ENCODE data around the gene S100G. TPM values are rescaled to one million over a fixed set of nuclear protein-coding genes. Genes with fewer than 3 reads are reported as not detected.

The S100G gene
- total RNA-seq, 1 experiment from 2014 or later = not detected

DNA sequence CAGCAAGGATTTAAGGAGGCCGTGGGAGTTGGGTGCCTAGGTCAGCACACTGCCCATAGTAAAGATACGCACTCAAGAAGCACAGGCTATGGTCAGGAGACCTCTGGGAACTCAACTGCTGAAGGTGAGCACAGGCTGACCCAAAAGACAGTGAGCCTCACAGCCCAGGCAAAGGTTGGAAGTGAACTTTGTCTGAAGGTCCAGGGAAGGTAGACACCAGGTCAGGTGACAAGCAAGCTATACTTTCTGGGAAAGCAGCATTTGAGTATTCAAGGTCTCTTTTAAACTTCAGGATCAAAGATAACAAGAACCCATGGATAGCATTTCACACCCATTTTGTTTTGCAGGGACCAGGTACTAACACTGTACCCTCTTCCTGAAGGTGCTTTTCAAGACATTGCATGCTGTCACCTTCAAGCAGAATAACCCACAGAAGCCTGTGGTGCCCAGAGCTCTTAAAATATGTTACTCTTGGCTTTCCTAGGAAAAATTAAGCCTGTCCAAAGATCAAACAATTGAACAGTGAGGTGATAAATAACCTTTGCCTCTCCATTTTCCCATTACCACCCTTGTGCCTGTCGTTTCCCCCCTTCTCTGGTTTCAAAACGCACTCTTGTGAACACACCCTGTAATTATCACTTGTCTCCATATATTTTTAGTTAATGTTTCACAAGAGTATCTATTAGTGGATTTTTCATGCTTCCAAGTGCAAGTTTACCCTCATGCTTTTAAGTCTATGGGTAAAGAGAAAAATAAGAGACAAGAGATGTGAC is 3.4 kb upstream of the S100G start:
- BruUV-seq (replicated peaks) = no TSS peak
- no peaks in the 10 kb centered on the region for H3K27me3 ChIP-seq (ENCODE audit: low read length)
- H3K79me2 ChIP-seq (ENCODE audit: low read length) = no peaks in the 10 kb centered on the region
- CTCF ChIA-PET = no interaction called here
- no peaks in the 10 kb centered on the region for H3F3A ChIP-seq (ENCODE audit: low read length, unreplicated experiment)
- no peaks in the 10 kb centered on the region; the same call in 1 of the 2 replicates for H3K36me3 ChIP-seq (ENCODE audit: low read depth, low read length)
- DNase-seq = no peak
- H3K4me1 ChIP-seq (ENCODE audit: insufficient read depth, low read length) = no peaks in the 10 kb centered on the region
- H3K9ac ChIP-seq (ENCODE audit: low read length) = no peak overlapping the region
- ATAC-seq = no peak
- H3K9me3 ChIP-seq (ENCODE audit: low read length) = no peaks in the 10 kb centered on the region
- H3K4me3 ChIP-seq (ENCODE audit: low read length) = no peak overlapping the region
- no peak overlapping the region for H2AFZ ChIP-seq (ENCODE audit: low read length)
- H3K27ac ChIP-seq (ENCODE audit: low read length) = no peak overlapping the region
- TF ChIP-seq EZH2 (IDR thresholded peaks at IDR 0.05; ENCODE audit: low read length, unreplicated experiment) (no peak), EZH2phosphoT487 (IDR thresholded peaks at IDR 0.05; ENCODE audit: borderline replicate concordance, low read length) (no peak)
- TF ChIP-seq, protein P1, sequence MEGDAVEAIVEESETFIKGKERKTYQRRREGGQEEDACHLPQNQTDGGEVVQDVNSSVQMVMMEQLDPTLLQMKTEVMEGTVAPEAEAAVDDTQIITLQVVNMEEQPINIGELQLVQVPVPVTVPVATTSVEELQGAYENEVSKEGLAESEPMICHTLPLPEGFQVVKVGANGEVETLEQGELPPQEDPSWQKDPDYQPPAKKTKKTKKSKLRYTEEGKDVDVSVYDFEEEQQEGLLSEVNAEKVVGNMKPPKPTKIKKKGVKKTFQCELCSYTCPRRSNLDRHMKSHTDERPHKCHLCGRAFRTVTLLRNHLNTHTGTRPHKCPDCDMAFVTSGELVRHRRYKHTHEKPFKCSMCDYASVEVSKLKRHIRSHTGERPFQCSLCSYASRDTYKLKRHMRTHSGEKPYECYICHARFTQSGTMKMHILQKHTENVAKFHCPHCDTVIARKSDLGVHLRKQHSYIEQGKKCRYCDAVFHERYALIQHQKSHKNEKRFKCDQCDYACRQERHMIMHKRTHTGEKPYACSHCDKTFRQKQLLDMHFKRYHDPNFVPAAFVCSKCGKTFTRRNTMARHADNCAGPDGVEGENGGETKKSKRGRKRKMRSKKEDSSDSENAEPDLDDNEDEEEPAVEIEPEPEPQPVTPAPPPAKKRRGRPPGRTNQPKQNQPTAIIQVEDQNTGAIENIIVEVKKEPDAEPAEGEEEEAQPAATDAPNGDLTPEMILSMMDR (conservative IDR thresholded peaks at IDR 0.05; ENCODE audit: low read depth, low read length) = no peak
- no peaks in the 10 kb centered on the region for H4K20me1 ChIP-seq (ENCODE audit: low read length)
- no peak overlapping the region for H3K4me2 ChIP-seq (ENCODE audit: low read length)
- POLR2A ChIA-PET (ENCODE audit: unreplicated experiment) = no interaction called here
- no peaks in the 10 kb centered on the region for H3K9me2 ChIP-seq (replicated peaks; ENCODE audit: low read length)
- intact Hi-C loops (cut with micrococcal nuclease) = no loop called here

DNA sequence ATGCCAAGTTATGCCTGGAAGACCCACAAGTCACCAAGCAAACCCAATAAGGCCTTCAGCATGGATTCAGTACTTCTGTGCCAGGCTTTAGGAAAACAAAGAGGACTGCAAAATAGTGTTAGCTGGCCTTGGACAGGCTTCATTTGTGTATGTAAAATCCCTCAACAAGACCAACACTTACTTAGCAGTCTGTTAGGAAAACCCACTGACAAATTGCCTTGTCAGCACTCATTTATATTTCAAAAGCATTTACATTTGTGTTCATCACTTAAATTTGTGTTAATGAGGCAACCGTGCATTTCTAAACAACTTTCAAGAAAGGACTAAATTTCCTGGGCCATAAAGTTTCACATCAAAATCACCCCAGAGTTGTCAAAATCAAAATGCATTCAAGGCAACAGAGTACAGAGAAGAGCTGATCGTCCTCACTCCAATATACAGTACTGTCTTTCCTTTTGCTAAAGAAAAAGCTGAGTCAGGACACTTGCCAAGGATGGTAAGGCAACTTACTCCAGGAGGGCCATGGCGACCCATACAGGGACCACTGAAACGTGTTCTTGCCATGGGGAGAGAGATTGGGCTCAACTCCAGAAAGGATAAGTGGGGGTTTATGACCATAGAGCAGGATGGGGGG is 1.6 kb downstream of the S100G start:
- no peaks in the 10 kb centered on the region; the same call in 1 of the 2 replicates for H3K36me3 ChIP-seq (ENCODE audit: low read depth, low read length)
- H2AFZ ChIP-seq (ENCODE audit: low read length) = no peak overlapping the region
- H3K79me2 ChIP-seq (ENCODE audit: low read length) = no peaks in the 10 kb centered on the region
- TF ChIP-seq, protein P1 (conservative IDR thresholded peaks at IDR 0.05; ENCODE audit: low read depth, low read length) = no peak
- TF ChIP-seq EZH2 (IDR thresholded peaks at IDR 0.05; ENCODE audit: low read length, unreplicated experiment) = no peak
- TF ChIP-seq EZH2phosphoT487 (IDR thresholded peaks at IDR 0.05; ENCODE audit: borderline replicate concordance, low read length) = no peak
- ATAC-seq = no peak
- POLR2A ChIA-PET (ENCODE audit: unreplicated experiment) = no interaction called here
- DNase-seq = no peak
- intact Hi-C loops (cut with micrococcal nuclease) = loop anchor here (2.0 kb wide), 1 partner anchor 41 kb away; no protein-coding TSS in a partner anchor
- no peaks in the 10 kb centered on the region for H3K27me3 ChIP-seq (ENCODE audit: low read length)
- H3K9me3 ChIP-seq (ENCODE audit: low read length) = no peaks in the 10 kb centered on the region
- H3K4me3 ChIP-seq (ENCODE audit: low read length) = no peak overlapping the region
- no TSS peak for BruUV-seq (replicated peaks)
- no peak overlapping the region for H3K4me2 ChIP-seq (ENCODE audit: low read length)
- no peaks in the 10 kb centered on the region for H4K20me1 ChIP-seq (ENCODE audit: low read length)
- peaks cover 13% of the 10 kb centered on the region; the same call in 1 of the 2 replicates for H3K4me1 ChIP-seq (ENCODE audit: insufficient read depth, low read length)
- H3K27ac ChIP-seq (ENCODE audit: low read length) = no peak overlapping the region
- H3K9ac ChIP-seq (ENCODE audit: low read length) = no peak overlapping the region
- no peaks in the 10 kb centered on the region for H3F3A ChIP-seq (ENCODE audit: low read length, unreplicated experiment)
- CTCF ChIA-PET = no interaction called here
- H3K9me2 ChIP-seq (replicated peaks; ENCODE audit: low read length) = no peaks in the 10 kb centered on the region

DNA sequence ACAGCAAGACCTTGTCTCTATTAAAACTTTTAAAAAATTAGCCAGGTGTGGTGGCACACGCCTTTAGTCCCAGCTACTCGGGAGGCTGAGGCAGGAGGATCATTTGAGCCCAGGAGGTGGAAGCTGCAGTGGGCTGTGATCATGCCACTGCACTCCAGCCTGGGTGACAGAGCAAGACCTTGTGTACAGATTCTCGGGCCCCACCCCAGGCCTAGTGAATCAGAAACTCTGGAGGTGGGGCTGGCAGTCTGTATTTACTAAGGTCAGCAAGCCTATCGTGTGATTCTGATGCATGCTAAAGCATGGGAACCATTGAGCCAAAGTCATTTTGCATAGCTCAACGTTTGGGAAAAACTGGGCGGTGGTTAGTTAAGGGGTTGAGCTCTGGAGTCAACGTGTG is 3.5 kb downstream of the S100G start:
- Histone ChIP-seq H3K27ac (ENCODE audit: low read length) (peak overlapping the region; percentile 35), H2AFZ (ENCODE audit: low read length) (no peak overlapping the region), H3K36me3 (ENCODE audit: low read depth, low read length) (no peaks in the 10 kb centered on the region; the same call in 1 of the 2 replicates), H3K9ac (ENCODE audit: low read length) (peak overlapping the region; percentile 27; the same call in 1 of the 2 replicates), H3K9me3 (ENCODE audit: low read length) (no peaks in the 10 kb centered on the region), H3K4me3 (ENCODE audit: low read length) (no peak overlapping the region), H3K79me2 (ENCODE audit: low read length) (no peaks in the 10 kb centered on the region), H4K20me1 (ENCODE audit: low read length) (no peaks in the 10 kb centered on the region), H3K4me1 (ENCODE audit: insufficient read depth, low read length) (peaks cover 26% of the 10 kb centered on the region), H3K27me3 (ENCODE audit: low read length) (no peaks in the 10 kb centered on the region), H3F3A (ENCODE audit: low read length, unreplicated experiment) (no peaks in the 10 kb centered on the region), H3K9me2 (replicated peaks; ENCODE audit: low read length) (no peaks in the 10 kb centered on the region), H3K4me2 (ENCODE audit: low read length) (no peak overlapping the region)
- BruUV-seq (replicated peaks) = no TSS peak
- CTCF ChIA-PET = no interaction called here
- intact Hi-C loops (cut with micrococcal nuclease) = loop anchor here (2.0 kb wide), 1 partner anchor 43 kb away; no protein-coding TSS in a partner anchor
- DNase-seq (peak; percentile 43), ATAC-seq (peak; percentile 61)
- TF ChIP-seq, protein P1 (conservative IDR thresholded peaks at IDR 0.05; ENCODE audit: low read depth, low read length) = no peak
- no peak for TF ChIP-seq EZH2phosphoT487 (IDR thresholded peaks at IDR 0.05; ENCODE audit: borderline replicate concordance, low read length)
- TF ChIP-seq EZH2 (IDR thresholded peaks at IDR 0.05; ENCODE audit: low read length, unreplicated experiment) = no peak
- POLR2A ChIA-PET (ENCODE audit: unreplicated experiment) = no interaction called here
